Panc1 (cell line): ENCODE measurements around the gene ZNF583. TPM values are rescaled to one million over a fixed set of nuclear protein-coding genes. Genes with fewer than 3 reads are reported as not detected.

Experiments used
- ATAC-seq: fragments of 200-7000 bp; cut with Tn5 transposase; 2 replicates; pipeline ENCODE4 v1.9.1; 2020; ENCODE audit warnings: mild to moderate bottlenecking, moderate library complexity
- BruUV-seq: library from RNA; stranded (reverse); fragments of 400-500 nt; replicated peaks from 2 replicates; lab custom pipeline; 2021; lab: Mats Ljungman, UMichigan
- CTCF ChIA-PET: fragments of 300-600 bp; sonication (Branson Sonifier 250); formaldehyde crosslinking; loops from one replicate; lab custom pipeline; 2022; ENCODE audit warnings: antibody characterized with exemption; lab: Charles Lee
- POLR2A ChIA-PET: fragments of 300-600 bp; sonication (Branson Sonifier 250); formaldehyde crosslinking; loops from one replicate; lab custom pipeline; 2022; ENCODE audit warnings: antibody characterized with exemption; lab: Charles Lee
- DNase-seq: peaks from one replicate; pipeline ENCODE4 v3.0.0-alpha.2; 2010; ENCODE audit warnings: low read depth, low spot score
- H3K27ac ChIP-seq: 2 replicates; pipeline ENCODE4 v1.5.1; 2011; ENCODE audit warnings: mild to moderate bottlenecking, low read length, inconsistent platforms
- H3K27me3 ChIP-seq: fragments of 200-500 bp; sonication (Bioruptor generic); 2 replicates; pipeline ENCODE4 v1.6.0; 2014; ENCODE audit warnings: low read length, inconsistent platforms; ENCODE audit not compliant: control insufficient read depth, insufficient read depth
- H3K36me3 ChIP-seq: fragments of 200-500 bp; sonication (Bioruptor generic); 2 replicates; pipeline ENCODE4 v1.5.1; 2014; ENCODE audit warnings: inconsistent platforms, mild to moderate bottlenecking, low read length, moderate library complexity; ENCODE audit not compliant: control insufficient read depth, insufficient read depth
- H3K4me1 ChIP-seq: 2 replicates; pipeline ENCODE4 v1.5.1; 2011; ENCODE audit warnings: inconsistent platforms, mild to moderate bottlenecking, low read length, moderate library complexity; ENCODE audit not compliant: control insufficient read depth, insufficient read depth
- H3K4me3 ChIP-seq, 2 experiments: 2 replicates each; pipeline ENCODE4 v1.5.1; 2011 to 2012; ENCODE audit warnings: low read depth in 2 of 2, low read length in 2 of 2, mild to moderate bottlenecking in 2 of 2, inconsistent platforms in 1 of 2, moderate library complexity in 1 of 2
- H3K9me3 ChIP-seq: fragments of 200-500 bp; sonication (Bioruptor generic); 2 replicates; pipeline ENCODE4 v1.5.1; 2014; ENCODE audit warnings: low read depth, mild to moderate bottlenecking, inconsistent platforms, low read length, moderate library complexity; ENCODE audit not compliant: control insufficient read depth, insufficient read depth
- POLR2AphosphoS5 ChIP-seq: IDR thresholded peaks from 2 replicates; pipeline ENCODE4 v1.6.1; 2012; ENCODE audit warnings: mild to moderate bottlenecking, low read depth, low read length, moderate library complexity
- SIN3A ChIP-seq: IDR thresholded peaks from 2 replicates; pipeline ENCODE4 v1.6.1; 2012; ENCODE audit warnings: low read depth, mild to moderate bottlenecking, low read length, moderate library complexity, borderline replicate concordance; ENCODE audit not compliant: insufficient read depth
- TCF7L2 ChIP-seq: IDR thresholded peaks from 2 replicates; pipeline ENCODE4 v1.6.1; 2011; ENCODE audit warnings: mild to moderate bottlenecking, low read depth, low read length, inconsistent platforms
- in situ Hi-C: cut with HindIII; loops from 2 replicates; pipeline ENCODE4 v1.10.0; 2016; ENCODE audit warnings: low sequenced_read_pairs, low pct_unique_long_range_greater_than_20kb
- intact Hi-C: fragments of 100-400 bp; cut with micrococcal nuclease; formaldehyde crosslinking; loops from one replicate; pipeline ENCODE4 v1.10.0; 2022; ENCODE audit not compliant: unreplicated experiment
- total RNA-seq: library from RNA; stranded (reverse); gene quantifications from one replicate; pipeline ENCODE4 v1.2.1, GENCODE V29; 2021; ENCODE audit not compliant: unreplicated experiment
- TF ChIP-seq, protein P1 (sequence below): fragments of 450-650 bp; IDR thresholded peaks from 2 replicates; pipeline ENCODE4 v1.5.1; 2017; ENCODE audit warnings: mild to moderate bottlenecking
- TF ChIP-seq, protein P2 (sequence below), 2 experiments: IDR thresholded peaks; 2 replicates each; pipeline ENCODE4 v1.6.1; 2011 to 2012; ENCODE audit warnings: low read depth in 2 of 2, control low read depth in 1 of 2, low read length in 1 of 2, mild to moderate bottlenecking in 1 of 2, moderate library complexity in 1 of 2; ENCODE audit not compliant: insufficient read depth in 1 of 2

ZNF583 gene
- total RNA-seq, 1 experiment from 2014 or later: 6.1 TPM

DNA sequence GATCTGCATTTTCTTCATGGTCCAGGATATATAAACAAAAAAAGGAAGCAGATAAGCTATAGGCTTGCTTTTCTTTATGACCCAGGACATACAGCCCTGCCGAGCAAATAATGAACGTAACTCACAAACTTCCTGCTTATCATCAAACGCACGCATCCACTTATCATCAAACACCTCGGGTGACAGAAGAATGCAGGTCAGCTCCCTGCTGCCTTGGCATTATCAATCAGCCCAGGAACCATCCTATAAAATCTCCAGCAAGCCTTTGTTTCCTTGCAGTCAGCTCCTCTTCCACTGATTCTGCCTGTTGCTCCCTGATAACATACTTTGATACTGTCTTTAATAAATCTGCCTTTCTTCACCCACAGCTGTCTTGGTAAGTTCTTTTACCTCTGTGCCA, 5.3 kb upstream of the ZNF583 start:
- peaks cover 61% of the 10 kb centered on the region for H3K9me3 ChIP-seq

DNA sequence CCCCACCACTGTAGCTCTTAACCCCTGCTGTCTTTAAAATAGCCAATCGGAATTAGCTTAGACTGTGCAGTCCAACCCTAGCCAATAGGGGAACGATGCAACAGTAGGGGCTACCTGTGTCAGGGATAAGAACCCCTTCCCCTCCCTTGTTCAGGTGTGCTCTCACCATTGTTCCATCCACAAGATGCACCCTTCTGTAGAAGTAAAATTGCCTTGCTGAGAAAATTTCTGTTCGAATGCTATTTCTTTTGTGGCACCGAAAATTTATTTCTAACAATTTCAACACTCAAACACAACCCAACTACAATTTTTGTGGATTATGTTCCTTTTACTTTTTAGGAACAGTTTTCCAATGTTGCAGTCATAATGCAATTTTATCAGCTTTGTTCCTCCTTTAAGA, 3.6 kb upstream of the ZNF583 start:
- TF ChIP-seq SIN3A: no peak
- TF ChIP-seq, protein P1, sequence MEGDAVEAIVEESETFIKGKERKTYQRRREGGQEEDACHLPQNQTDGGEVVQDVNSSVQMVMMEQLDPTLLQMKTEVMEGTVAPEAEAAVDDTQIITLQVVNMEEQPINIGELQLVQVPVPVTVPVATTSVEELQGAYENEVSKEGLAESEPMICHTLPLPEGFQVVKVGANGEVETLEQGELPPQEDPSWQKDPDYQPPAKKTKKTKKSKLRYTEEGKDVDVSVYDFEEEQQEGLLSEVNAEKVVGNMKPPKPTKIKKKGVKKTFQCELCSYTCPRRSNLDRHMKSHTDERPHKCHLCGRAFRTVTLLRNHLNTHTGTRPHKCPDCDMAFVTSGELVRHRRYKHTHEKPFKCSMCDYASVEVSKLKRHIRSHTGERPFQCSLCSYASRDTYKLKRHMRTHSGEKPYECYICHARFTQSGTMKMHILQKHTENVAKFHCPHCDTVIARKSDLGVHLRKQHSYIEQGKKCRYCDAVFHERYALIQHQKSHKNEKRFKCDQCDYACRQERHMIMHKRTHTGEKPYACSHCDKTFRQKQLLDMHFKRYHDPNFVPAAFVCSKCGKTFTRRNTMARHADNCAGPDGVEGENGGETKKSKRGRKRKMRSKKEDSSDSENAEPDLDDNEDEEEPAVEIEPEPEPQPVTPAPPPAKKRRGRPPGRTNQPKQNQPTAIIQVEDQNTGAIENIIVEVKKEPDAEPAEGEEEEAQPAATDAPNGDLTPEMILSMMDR: no peak
- TF ChIP-seq TCF7L2: no peak
- TF ChIP-seq POLR2AphosphoS5: no peak
- TF ChIP-seq, protein P2, sequence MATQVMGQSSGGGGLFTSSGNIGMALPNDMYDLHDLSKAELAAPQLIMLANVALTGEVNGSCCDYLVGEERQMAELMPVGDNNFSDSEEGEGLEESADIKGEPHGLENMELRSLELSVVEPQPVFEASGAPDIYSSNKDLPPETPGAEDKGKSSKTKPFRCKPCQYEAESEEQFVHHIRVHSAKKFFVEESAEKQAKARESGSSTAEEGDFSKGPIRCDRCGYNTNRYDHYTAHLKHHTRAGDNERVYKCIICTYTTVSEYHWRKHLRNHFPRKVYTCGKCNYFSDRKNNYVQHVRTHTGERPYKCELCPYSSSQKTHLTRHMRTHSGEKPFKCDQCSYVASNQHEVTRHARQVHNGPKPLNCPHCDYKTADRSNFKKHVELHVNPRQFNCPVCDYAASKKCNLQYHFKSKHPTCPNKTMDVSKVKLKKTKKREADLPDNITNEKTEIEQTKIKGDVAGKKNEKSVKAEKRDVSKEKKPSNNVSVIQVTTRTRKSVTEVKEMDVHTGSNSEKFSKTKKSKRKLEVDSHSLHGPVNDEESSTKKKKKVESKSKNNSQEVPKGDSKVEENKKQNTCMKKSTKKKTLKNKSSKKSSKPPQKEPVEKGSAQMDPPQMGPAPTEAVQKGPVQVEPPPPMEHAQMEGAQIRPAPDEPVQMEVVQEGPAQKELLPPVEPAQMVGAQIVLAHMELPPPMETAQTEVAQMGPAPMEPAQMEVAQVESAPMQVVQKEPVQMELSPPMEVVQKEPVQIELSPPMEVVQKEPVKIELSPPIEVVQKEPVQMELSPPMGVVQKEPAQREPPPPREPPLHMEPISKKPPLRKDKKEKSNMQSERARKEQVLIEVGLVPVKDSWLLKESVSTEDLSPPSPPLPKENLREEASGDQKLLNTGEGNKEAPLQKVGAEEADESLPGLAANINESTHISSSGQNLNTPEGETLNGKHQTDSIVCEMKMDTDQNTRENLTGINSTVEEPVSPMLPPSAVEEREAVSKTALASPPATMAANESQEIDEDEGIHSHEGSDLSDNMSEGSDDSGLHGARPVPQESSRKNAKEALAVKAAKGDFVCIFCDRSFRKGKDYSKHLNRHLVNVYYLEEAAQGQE (IDR thresholded peaks at IDR 0.05; ENCODE audit: insufficient read depth in 1 of 2, low read depth in 2 of 2, low read length in 1 of 2): no peak
- in situ Hi-C loops (no loop called here), intact Hi-C loops (no loop called here)
- H3K4me3 ChIP-seq: no peak overlapping the region
- ChIA-PET CTCF (no interaction called here), POLR2A (no interaction called here)
- H3K36me3 ChIP-seq: no peaks in the 10 kb centered on the region
- H3K9me3 ChIP-seq: peaks cover 51% of the 10 kb centered on the region
- H3K4me1 ChIP-seq: no peaks in the 10 kb centered on the region
- no peaks in the 10 kb centered on the region for H3K27me3 ChIP-seq
- H3K27ac ChIP-seq: no peak overlapping the region
- DNase-seq: no peak
- no TSS peak for BruUV-seq
- no peak for ATAC-seq

More for the DNA sequence above, 5.3 kb upstream of the ZNF583 start:
- POLR2A ChIA-PET: no interaction called here
- no TSS peak for BruUV-seq
- no peak overlapping the region for H3K4me3 ChIP-seq
- no peaks in the 10 kb centered on the region for H3K27me3 ChIP-seq
- CTCF ChIA-PET: no interaction called here
- DNase-seq (no peak), ATAC-seq (no peak)
- no peak overlapping the region for H3K27ac ChIP-seq
- TF ChIP-seq POLR2AphosphoS5 (no peak), TCF7L2 (no peak), SIN3A (no peak)
- TF ChIP-seq, protein P1: no peak
- TF ChIP-seq, protein P2 (IDR thresholded peaks at IDR 0.05; ENCODE audit: insufficient read depth in 1 of 2, low read depth in 2 of 2, low read length in 1 of 2): no peak
- in situ Hi-C loops (no loop called here), intact Hi-C loops (no loop called here)
- H3K36me3 ChIP-seq: no peaks in the 10 kb centered on the region
- H3K4me1 ChIP-seq: no peaks in the 10 kb centered on the region
